AG04449 (cell line): ENCODE measurements around the gene LIMD2.

Experiments used
- CTCF ChIA-PET: fragments of 350-600 bp; formaldehyde crosslinking; extraction: SDS; loops from one replicate; lab custom pipeline; 2021; ENCODE audit warnings: antibody characterized with exemption; lab: Yijun Ruan, JAX
- POLR2A ChIA-PET: fragments of 400-600, 350-600 bp; formaldehyde crosslinking; extraction: SDS; loops from one replicate; lab custom pipeline; 2020; ENCODE audit warnings: antibody characterized with exemption, inconsistent platforms; lab: Yijun Ruan, JAX
- DNase-seq: peaks from one replicate; pipeline ENCODE4 v3.0.0-alpha.2; 2010; ENCODE audit warnings: low read depth, low spot score
- H3K4me3 ChIP-seq: 2 replicates; pipeline ENCODE4 v1.5.1; 2011; ENCODE audit warnings: low read depth, mild to moderate bottlenecking, control low read depth, low read length
- CTCF ChIP-seq: IDR thresholded peaks from one replicate; pipeline ENCODE4 v1.5.1; 2011; ENCODE audit warnings: mild to moderate bottlenecking, moderate library complexity, low read length, control low read depth, inconsistent platforms; ENCODE audit not compliant: insufficient read depth; ENCODE audit errors: missing control alignments

LIMD2 gene

GRCh38 chr17:63703029-63703428 is 3.1 kb upstream of the LIMD2 start:
- ChIA-PET CTCF (interaction anchor here (1.0 kb wide), 2 partner anchors 12 to 224 kb away, joined by 3 to 4 read pairs; no protein-coding TSS in a partner anchor), POLR2A (no interaction called here)
- DNase-seq: no peak
- no peak overlapping the region for H3K4me3 ChIP-seq
- no peak for TF ChIP-seq CTCF

GRCh38 chr17:63702721-63703015 is 2.7 kb upstream of the LIMD2 start:
- H3K4me3 ChIP-seq: no peak overlapping the region
- DNase-seq: no peak
- POLR2A ChIA-PET: no interaction called here
- CTCF ChIA-PET: interaction anchor here (1.0 kb wide), 2 partner anchors 12 to 224 kb away, joined by 3 to 4 read pairs; no protein-coding TSS in a partner anchor
- TF ChIP-seq CTCF: no peak

GRCh38 chr17:63701868-63702720 is 2.2 kb upstream of the LIMD2 start:
- POLR2A ChIA-PET: no interaction called here
- no peak for DNase-seq
- no peak for TF ChIP-seq CTCF
- CTCF ChIA-PET: interaction anchor here (1.0 to 1.9 kb wide), 4 partner anchors 9 to 223 kb away, joined by 3 to 6 read pairs (median 4); no protein-coding TSS in a partner anchor
- H3K4me3 ChIP-seq: no peak overlapping the region

GRCh38 chr17:63701456-63701820 is 1.5 kb upstream of the LIMD2 start:
- no peak for TF ChIP-seq CTCF
- CTCF ChIA-PET: interaction anchor here (1.2 to 1.9 kb wide), 4 partner anchors 10 to 14 kb away, joined by 3 to 6 read pairs (median 4); no protein-coding TSS in a partner anchor
- DNase-seq: no peak
- POLR2A ChIA-PET: interaction anchor here (0.9 kb wide), 1 partner anchor 80 kb away, joined by 4 read pairs; the partner anchor contains the start of gene MAP3K3
- no peak overlapping the region; the same call in 1 of the 2 replicates for H3K4me3 ChIP-seq

- DNase-seq: no peak
- no peak for TF ChIP-seq CTCF
- peak overlapping the region; percentile 59 for H3K4me3 ChIP-seq
- POLR2A ChIA-PET: interaction anchor here (0.9 kb wide), 1 partner anchor 79 kb away, joined by 4 read pairs; the partner anchor contains the start of gene MAP3K3
- CTCF ChIA-PET: interaction anchor here (1.2 to 1.9 kb wide), 4 partner anchors 10 to 15 kb away, joined by 3 to 6 read pairs (median 4); no protein-coding TSS in a partner anchor
Observed at GRCh38 chr17:63700528-63701455, 867 bp upstream of the LIMD2 start.
